Iris pigment epithelial cell (primary cell): ENCODE results near the gene MATK.
"Not testable (repeated sequence)": the region's sequence is repeated elsewhere in the genome, so short reads cannot be mapped to it uniquely, and the experiment has no call there.

Source experiments
- DNase-seq: peaks from one replicate; pipeline ENCODE4 v3.0.0-alpha.2; 2011; ENCODE audit warnings: low read depth

The MATK gene

GRCh38 chr19:3770136-3770999 lies 15.8 kb downstream of the MATK start:
- no peak for DNase-seq

- no peak for DNase-seq
These were observed 16.7 kb downstream of the MATK start for GRCh38 chr19:3769494-3769893.

- DNase-seq, result no peak
These were observed 17.5 kb downstream of the MATK start for GRCh38 chr19:3768748-3769099.

GRCh38 chr19:3768015-3768747 lies 18.0 kb downstream of the MATK start:
- no peak for DNase-seq

GRCh38 chr19:3767050-3767449 lies 19.1 kb downstream of the MATK start:
- DNase-seq, result no peak

- DNase-seq, result no peak
These were observed 19.7 kb downstream of the MATK start for GRCh38 chr19:3766520-3766919.

GRCh38 chr19:3765757-3766156 lies 20.4 kb downstream of the MATK start:
- DNase-seq, result peak; percentile 31

- no peak for DNase-seq
These were observed 21.1 kb downstream of the MATK start for GRCh38 chr19:3765121-3765520.

GRCh38 chr19:3762501-3763459 lies 23.4 kb downstream of the MATK start, which contains the start of gene MRPL54:
Gene MRPL54, plus strand, starts transcription at chr19:3762682. Its CDS starts 19 bp downstream, at chr19:3762701.
- DNase-seq, result peak; percentile 100

GRCh38 chr19:3762130-3762473 lies 24.1 kb downstream of the MATK start:
- DNase-seq, result no peak

- DNase-seq, result peak; percentile 81
These were observed 24.6 kb downstream of the MATK start, which contains the start of gene APBA3 for GRCh38 chr19:3761382-3762129. Gene APBA3, minus strand, starts transcription at chr19:3761692. Its CDS starts 1,428 bp downstream, at chr19:3760264.

GRCh38 chr19:3760871-3761361 lies 25.3 kb downstream of the MATK start:
- no peak for DNase-seq

- DNase-seq, result no peak
These were observed 26.5 kb downstream of the MATK start for GRCh38 chr19:3759482-3760254.

- DNase-seq, result not testable (repeated sequence)
These were observed 27.9 kb downstream of the MATK start for GRCh38 chr19:3758297-3758696.

GRCh38 chr19:3757705-3758104 lies 28.5 kb downstream of the MATK start:
- not testable (repeated sequence) for DNase-seq

- DNase-seq, result no peak
These were observed 32.4 kb downstream of the MATK start for GRCh38 chr19:3753631-3754410.

- no peak for DNase-seq
These were observed 33.7 kb downstream of the MATK start for GRCh38 chr19:3752492-3752891.

GRCh38 chr19:3751236-3751635 lies 34.9 kb downstream of the MATK start:
- DNase-seq, result no peak

GRCh38 chr19:3750211-3750610 lies 36.0 kb downstream of the MATK start:
- DNase-seq, result no peak

- DNase-seq, result no peak
These were observed 37.2 kb downstream of the MATK start for GRCh38 chr19:3748965-3749364.
